A673 (cell line): Measurements from ENCODE around the gene ZNF358. TPM values are rescaled to one million over a fixed set of nuclear protein-coding genes. Genes with fewer than 3 reads are reported as not detected.

Experiments used
- BruUV-seq: library from RNA; stranded (reverse); fragments of 400-500 nt; replicated peaks from 2 replicates; lab custom pipeline; 2021; lab: Mats Ljungman, UMichigan
- CTCF ChIA-PET: fragments of 300-600 bp; sonication (Branson Sonifier 250); formaldehyde crosslinking; loops from one replicate; lab custom pipeline; 2022; ENCODE audit warnings: antibody characterized with exemption; lab: Charles Lee
- POLR2A ChIA-PET: fragments of 300-600 bp; sonication (Branson Sonifier 250); formaldehyde crosslinking; loops from one replicate; lab custom pipeline; 2022; ENCODE audit warnings: antibody characterized with exemption; ENCODE audit not compliant: low non-redundant PET; lab: Charles Lee
- DNase-seq: peaks from one replicate; pipeline ENCODE4 v3.0.0-alpha.2; 2015; ENCODE audit warnings: low spot score
- H3K27ac ChIP-seq: fragments of 200-600 bp; sonication (generic); 2 replicates; pipeline ENCODE4 v1.5.1; 2016; ENCODE audit warnings: mixed run types, low read depth, mild to moderate bottlenecking, mixed read lengths, antibody characterized with exemption, low read length; ENCODE audit not compliant: poor library complexity, severe bottlenecking
- H3K27me3 ChIP-seq: fragments of 200-600 bp; sonication (generic); replicated peaks from 2 replicates; pipeline ENCODE4 v1.6.1; 2017; ENCODE audit warnings: mixed run types, low read depth, mild to moderate bottlenecking, mixed read lengths, antibody characterized with exemption, low read length; ENCODE audit not compliant: insufficient read depth, poor library complexity
- H3K36me3 ChIP-seq: fragments of 200-600 bp; sonication (generic); 2 replicates; pipeline ENCODE4 v1.6.1; 2016; ENCODE audit warnings: mixed run types, mild to moderate bottlenecking, mixed read lengths, antibody characterized with exemption, low read length; ENCODE audit not compliant: insufficient read depth, poor library complexity, severe bottlenecking
- H3K4me1 ChIP-seq: fragments of 200-600 bp; sonication (generic); 2 replicates; pipeline ENCODE4 v1.6.1; 2017; ENCODE audit warnings: mixed run types, mild to moderate bottlenecking, mixed read lengths, antibody characterized with exemption, low read length; ENCODE audit not compliant: insufficient read depth, poor library complexity, severe bottlenecking
- H3K4me3 ChIP-seq: fragments of 200-600 bp; sonication (generic); 2 replicates; pipeline ENCODE4 v1.5.1; 2016; ENCODE audit warnings: low read depth, mixed run types, mild to moderate bottlenecking, mixed read lengths, low read length; ENCODE audit not compliant: poor library complexity, severe bottlenecking
- H3K9me3 ChIP-seq: fragments of 200-600 bp; sonication (generic); 2 replicates; pipeline ENCODE4 v1.6.1; 2016; ENCODE audit warnings: mixed run types, low read depth, mild to moderate bottlenecking, mixed read lengths, antibody characterized with exemption, low read length; ENCODE audit not compliant: poor library complexity, severe bottlenecking
- CTCF ChIP-seq: fragments of 300-800, 200-600 bp; sonication (generic); conservative IDR thresholded peaks from 2 replicates; pipeline ENCODE4 v1.5.1; 2017; ENCODE audit warnings: low read depth, mild to moderate bottlenecking, antibody characterized with exemption, low read length, moderate library complexity, mixed read lengths
- EZH2 ChIP-seq: fragments of 200-600 bp; sonication (generic); IDR thresholded peaks from 2 replicates; pipeline ENCODE4 v1.6.1; 2017; ENCODE audit warnings: borderline replicate concordance, low read depth, mild to moderate bottlenecking, mixed read lengths, antibody characterized with exemption, low read length; ENCODE audit not compliant: poor library complexity, severe bottlenecking
- intact Hi-C: fragments of 100-400 bp; cut with micrococcal nuclease; formaldehyde crosslinking; loops from one replicate; pipeline ENCODE4 v1.10.0; 2022; ENCODE audit not compliant: unreplicated experiment
- total RNA-seq: library from RNA; stranded (reverse); gene quantifications from 2 replicates; pipeline ENCODE4 v1.2.3, GENCODE V29; 2021

Gene ZNF358
- total RNA-seq, 1 experiment from 2014 or later: 44.1 TPM

GRCh38 chr19:7475665-7476064 is 40.2 kb upstream of the ZNF358 start:
- H3K4me3 ChIP-seq: no peak overlapping the region
- no peak overlapping the region for H3K27ac ChIP-seq
- no peaks in the 10 kb centered on the region for H3K36me3 ChIP-seq
- intact Hi-C loops: no loop called here
- TF ChIP-seq CTCF (no peak), EZH2 (no peak)
- BruUV-seq: no TSS peak
- DNase-seq: no peak
- ChIA-PET POLR2A (no interaction called here), CTCF (no interaction called here)
- no peaks in the 10 kb centered on the region for H3K27me3 ChIP-seq
- no peaks in the 10 kb centered on the region for H3K4me1 ChIP-seq
- no peaks in the 10 kb centered on the region for H3K9me3 ChIP-seq

DNA sequence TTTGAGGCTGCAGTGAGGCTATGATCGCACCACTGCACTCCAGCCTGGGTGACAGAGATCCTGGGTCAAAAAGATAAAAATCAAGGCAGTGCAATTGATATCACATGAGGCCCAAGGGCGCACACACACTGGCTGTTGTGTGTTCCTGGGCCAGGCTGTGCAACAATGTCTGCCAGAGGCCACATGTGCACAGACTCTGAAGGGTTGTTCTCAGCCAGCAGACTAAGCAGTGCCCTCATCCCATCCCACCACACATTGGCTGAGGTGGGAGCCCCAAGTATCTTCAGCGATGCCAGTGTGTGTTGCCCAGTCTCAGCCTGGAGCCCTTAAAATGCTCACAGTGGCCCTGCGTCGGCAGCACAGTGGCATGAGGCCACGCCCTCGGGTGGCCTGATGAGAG is 39.7 kb upstream of the ZNF358 start:
- no peaks in the 10 kb centered on the region for H3K36me3 ChIP-seq
- intact Hi-C loops: no loop called here
- TF ChIP-seq CTCF: no peak
- TF ChIP-seq EZH2: no peak
- H3K4me3 ChIP-seq: no peak overlapping the region
- ChIA-PET POLR2A (no interaction called here), CTCF (no interaction called here)
- no TSS peak for BruUV-seq
- no peak for DNase-seq
- H3K27me3 ChIP-seq: no peaks in the 10 kb centered on the region
- no peaks in the 10 kb centered on the region for H3K4me1 ChIP-seq
- H3K27ac ChIP-seq: no peak overlapping the region
- no peaks in the 10 kb centered on the region for H3K9me3 ChIP-seq

DNA sequence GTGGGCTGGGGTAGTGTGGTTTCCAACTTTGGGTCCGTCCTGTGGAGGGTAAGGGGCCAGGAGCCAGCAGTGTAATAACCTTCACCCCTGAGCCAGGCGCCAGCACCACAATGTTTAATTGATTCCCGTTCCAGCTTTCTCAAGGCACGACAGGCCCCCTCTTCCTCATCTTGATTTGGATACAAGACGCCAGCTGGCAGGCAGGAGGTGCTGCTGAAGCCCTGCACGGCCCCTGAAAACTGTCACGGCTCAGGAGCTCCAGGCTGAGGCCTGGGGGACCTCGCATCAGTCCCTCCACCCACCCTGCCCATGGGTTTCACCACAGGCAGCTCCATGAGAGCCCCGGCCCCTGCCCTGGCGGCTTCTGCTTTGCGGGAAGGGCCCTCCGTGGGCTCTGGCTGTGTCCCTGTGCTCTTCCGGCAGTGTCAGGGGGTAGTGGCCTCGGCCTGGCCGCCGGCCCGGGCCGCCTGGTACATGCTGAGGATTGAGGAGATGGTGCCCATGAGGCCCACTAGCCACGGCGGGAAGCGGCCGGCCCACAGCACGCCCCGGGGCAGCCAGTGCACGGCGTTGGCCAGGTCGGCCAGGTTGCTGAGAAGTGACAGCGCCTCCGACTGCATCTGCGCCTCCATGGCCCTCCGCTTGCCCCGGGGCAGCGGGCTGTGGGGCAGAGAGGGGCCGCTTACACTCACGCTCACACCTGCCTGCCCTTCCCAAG is 39.0 kb upstream of the ZNF358 start:
- intact Hi-C loops: no loop called here
- POLR2A ChIA-PET: no interaction called here
- H3K4me1 ChIP-seq: no peaks in the 10 kb centered on the region
- H3K4me3 ChIP-seq: no peak overlapping the region
- TF ChIP-seq CTCF: no peak
- TF ChIP-seq EZH2: no peak
- DNase-seq: no peak
- BruUV-seq: no TSS peak
- no peaks in the 10 kb centered on the region for H3K9me3 ChIP-seq
- no peaks in the 10 kb centered on the region for H3K36me3 ChIP-seq
- H3K27ac ChIP-seq: no peak overlapping the region
- H3K27me3 ChIP-seq: no peaks in the 10 kb centered on the region
- CTCF ChIA-PET: no interaction called here
